Ovary (tissue), 9 donors: ENCODE results near the gene TRIO. TPM values are rescaled to one million over a fixed set of nuclear protein-coding genes. Genes with fewer than 3 reads are reported as not detected.

Experiments
- DNase-seq, 5 donors: peaks; one replicate each; pipeline ENCODE4 v3.0.0-alpha.2; 2019 to 2020
- H3K27ac ChIP-seq, 2 donors: fragments of 200-600 bp; one replicate each; pipeline versions ENCODE4 v1.5.1 to v1.8.0; 2019 to 2022
- H3K27me3 ChIP-seq: fragments of 200-600 bp; one replicate; pipeline ENCODE4 v1.8.0; 2022
- H3K36me3 ChIP-seq: fragments of 200-600 bp; sonication (generic); one replicate; pipeline ENCODE4 v1.5.1; 2019
- H3K4me1 ChIP-seq: one replicate; pipeline ENCODE4 v1.8.1; 2013; ENCODE audit warnings: mild to moderate bottlenecking, moderate library complexity; ENCODE audit not compliant: insufficient read depth
- H3K4me3 ChIP-seq: fragments of 200-600 bp; sonication (generic); one replicate; pipeline ENCODE4 v1.5.1; 2017
- H3K9me3 ChIP-seq, 2 donors: fragments of 200-600 bp in 1 of 2; sonication (generic) in 1 of 2; one replicate each; pipeline versions ENCODE4 v1.5.1 to v1.8.1; 2013 to 2019; ENCODE audit warnings: mild to moderate bottlenecking in 1 of 2, moderate library complexity in 1 of 2
- CTCF ChIP-seq, 3 donors: fragments of 450-650 bp in 2 of 3; fragments of 200-600 bp in 1 of 3; IDR thresholded peaks; one replicate each; pipeline versions ENCODE4 v1.5.1 to v1.8.0; 2016 to 2022; ENCODE audit warnings: antibody characterized with exemption in 3 of 3, mild to moderate bottlenecking in 1 of 3
- EP300 ChIP-seq: sonication (generic); formaldehyde crosslinking; IDR thresholded peaks from one replicate; pipeline ENCODE4 v1.6.1; 2017; ENCODE audit warnings: antibody characterized with exemption
- POLR2A ChIP-seq: fragments of 450-650 bp; IDR thresholded peaks from one replicate; pipeline ENCODE4 v1.6.1; 2017; ENCODE audit warnings: antibody characterized with exemption, mild to moderate bottlenecking, moderate library complexity
- WGBS, 3 donors: extraction: QIAGEN DNeasy Blood & Tissue Kit in 1 of 3; methylation state at CpG; one replicate each; pipeline versions ENCODE4 v1.1.5 to v1.1.7; 2013 to 2017; 5-methylcytosine and 5-hydroxymethylcytosine counted together
- intact Hi-C, 4 donors: fragments of 100-400 bp; cut with DNase I; formaldehyde crosslinking; loops; one replicate each; pipeline versions ENCODE4 v1.11.0 to v1.15.1; 2022 to 2023
- polyA plus RNA-seq, 2 donors: library from polyadenylated mRNA; stranded (reverse); fragments of 200-250 nt in 1 of 2; fragments of 350-450 nt in 1 of 2; fragmentation: Illumina TruSeq in 1 of 2; extraction: RNeasy Lipid Tissue Mini Kit (QIAGEN cat#74804) in 1 of 2; gene quantifications; one replicate each; pipeline ENCODE4 v1.2.3, GENCODE V29; 2013 to 2014
- total RNA-seq, 7 donors: library from RNA; depleted of rRNA in 2 of 7; stranded (reverse); fragments of >200 nt in 2 of 7; fragmentation: NEBNext Ultra II Directional in 3 of 7; extraction: Animal tissue kit (Norgen Biotek cat#: 25700) in 3 of 7; gene quantifications; one replicate each; pipeline versions ENCODE4 v1.1.0 to v1.2.4, GENCODE V29; 2016 to 2023
- donor health status: DM: no; HTN: no; CAD: no; lungs with moderate emphysema.
- donor health status: DM: no; HTN: no; CAD: no.
- donor health status: Bipolar disorder and iron deficiency.
- donor health status: DM: yes; HTN: yes; CAD: no.
- donor health status: DM: no; HTN: no; CAD: no.
- donor health status: DM: yes; HTN: yes; CAD: no.

The TRIO gene
- total and polyA plus RNA-seq, 9 donors = 58.4 to 268 (median 125) TPM

- H3K27me3 ChIP-seq = no peaks in the 10 kb centered on the region
- intact Hi-C loops = no loop called here
- H3K4me1 ChIP-seq = peaks cover 8% of the 10 kb centered on the region
- no peaks in the 10 kb centered on the region for H3K36me3 ChIP-seq
- H3K9me3 ChIP-seq = no peaks in the 10 kb centered on the region
- DNase-seq = no peak
- H3K4me3 ChIP-seq = no peak overlapping the region
- TF ChIP-seq EP300 (no peak), CTCF (IDR thresholded peaks at IDR 0.05) (no peak), POLR2A (no peak)
- no peak overlapping the region for H3K27ac ChIP-seq
- 53 to 66% (median 61%) methylated on average over 1 of the region's 1 CpG for WGBS, 3 donors
Observed at GRCh38 chr5:14241141-14241540, 98.0 kb downstream of the TRIO start.

- no peaks in the 10 kb centered on the region for H3K27me3 ChIP-seq
- intact Hi-C loops = no loop called here
- WGBS, 3 donors = 87 to 95% (median 91%) methylated on average over 6 of the region's 6 CpGs
- no peak overlapping the region for H3K4me3 ChIP-seq
- H3K36me3 ChIP-seq = no peaks in the 10 kb centered on the region
- TF ChIP-seq POLR2A (no peak), EP300 (no peak), CTCF (IDR thresholded peaks at IDR 0.05) (no peak)
- peaks cover 7% of the 10 kb centered on the region for H3K4me1 ChIP-seq
- no peak overlapping the region for H3K27ac ChIP-seq
- no peak for DNase-seq
- H3K9me3 ChIP-seq = no peaks in the 10 kb centered on the region
Observed at GRCh38 chr5:14242447-14242846, 99.3 kb downstream of the TRIO start.

GRCh38 chr5:14242871-14243383 lies 99.8 kb downstream of the TRIO start:
- TF ChIP-seq EP300 = no peak
- WGBS, 3 donors = 88 to 93% (median 89%) methylated on average over 7 of the region's 7 CpGs
- no peaks in the 10 kb centered on the region for H3K27me3 ChIP-seq

GRCh38 chr5:14243766-14244165 lies 100.6 kb downstream of the TRIO start:
- Histone ChIP-seq H3K4me3 (no peak overlapping the region), H3K36me3 (no peaks in the 10 kb centered on the region), H3K27ac (no peak overlapping the region), H3K4me1 (peaks cover 5% of the 10 kb centered on the region), H3K27me3 (no peaks in the 10 kb centered on the region), H3K9me3 (no peaks in the 10 kb centered on the region)
- DNase-seq = no peak
- TF ChIP-seq EP300 (no peak), POLR2A (no peak), CTCF (IDR thresholded peaks at IDR 0.05) (no peak)
- intact Hi-C loops = no loop called here
- 86 to 92% (median 87%) methylated on average over 5 of the region's 5 CpGs for WGBS, 3 donors

More at GRCh38 chr5:14242871-14243383, 99.8 kb downstream of the TRIO start:
- intact Hi-C loops = no loop called here
- Histone ChIP-seq H3K36me3 (no peaks in the 10 kb centered on the region), H3K4me3 (no peak overlapping the region), H3K9me3 (no peaks in the 10 kb centered on the region), H3K4me1 (peaks cover 6% of the 10 kb centered on the region), H3K27ac (no peak overlapping the region)
- DNase-seq = no peak

- no peak for TF ChIP-seq CTCF (IDR thresholded peaks at IDR 0.05)
- no peak for TF ChIP-seq POLR2A
- no peak for TF ChIP-seq EP300
- Histone ChIP-seq H3K36me3 (no peaks in the 10 kb centered on the region), H3K27ac (no peak overlapping the region), H3K9me3 (no peaks in the 10 kb centered on the region), H3K4me1 (peaks cover 5% of the 10 kb centered on the region), H3K27me3 (no peaks in the 10 kb centered on the region), H3K4me3 (no peak overlapping the region)
- no peak for DNase-seq
- intact Hi-C loops = no loop called here
- 86 to 95% (median 94%) methylated on average over 6 of the region's 6 CpGs for WGBS, 3 donors
Observed at GRCh38 chr5:14244721-14245120, 101.6 kb downstream of the TRIO start.
